HUES48 (cell line): ENCODE results near the gene TTC28.

Experiments used
- H3K27ac ChIP-seq: one replicate; pipeline ENCODE4 v1.7.0; 2013; ENCODE audit warnings: low read depth, low read length, inconsistent platforms
- H3K27me3 ChIP-seq: 2 replicates; pipeline ENCODE4 v1.6.1; 2013; ENCODE audit warnings: mild to moderate bottlenecking, low read length; ENCODE audit not compliant: control insufficient read depth, insufficient read depth
- H3K36me3 ChIP-seq: 2 replicates; pipeline ENCODE4 v1.6.1; 2013; ENCODE audit warnings: low read length; ENCODE audit not compliant: control insufficient read depth, insufficient read depth
- H3K4me1 ChIP-seq: 2 replicates; pipeline ENCODE4 v1.6.1; 2013; ENCODE audit warnings: mild to moderate bottlenecking, low read length; ENCODE audit not compliant: control insufficient read depth, insufficient read depth
- H3K4me3 ChIP-seq: 2 replicates; pipeline ENCODE4 v1.5.1; 2013; ENCODE audit warnings: mild to moderate bottlenecking, low read depth, low read length
- H3K9ac ChIP-seq: 2 replicates; pipeline ENCODE4 v1.6.1; 2013; ENCODE audit warnings: mild to moderate bottlenecking, low read depth, low read length, moderate library complexity
- H3K9me3 ChIP-seq: 2 replicates; pipeline ENCODE4 v1.6.1; 2013; ENCODE audit warnings: low read length; ENCODE audit not compliant: control insufficient read depth, insufficient read depth

TTC28 gene

GRCh38 chr22:28058036-28058435, 621.6 kb downstream of the TTC28 start:
- H3K4me3 ChIP-seq = no peak overlapping the region
- H3K4me1 ChIP-seq = no peaks in the 10 kb centered on the region
- H3K36me3 ChIP-seq = no peaks in the 10 kb centered on the region
- H3K27me3 ChIP-seq = no peaks in the 10 kb centered on the region
- no peak overlapping the region for H3K27ac ChIP-seq
- H3K9me3 ChIP-seq = no peaks in the 10 kb centered on the region
- H3K9ac ChIP-seq = no peak overlapping the region

- Histone ChIP-seq H3K4me3 (no peak overlapping the region), H3K27ac (no peak overlapping the region), H3K27me3 (no peaks in the 10 kb centered on the region), H3K9ac (no peak overlapping the region), H3K4me1 (peaks cover 10% of the 10 kb centered on the region), H3K9me3 (no peaks in the 10 kb centered on the region), H3K36me3 (no peaks in the 10 kb centered on the region)
Observed at GRCh38 chr22:28054819-28055208, 624.8 kb downstream of the TTC28 start.

GRCh38 chr22:28053896-28054818, 625.5 kb downstream of the TTC28 start:
- Histone ChIP-seq H3K4me3 (no peak overlapping the region), H3K27ac (no peak overlapping the region), H3K4me1 (peaks cover 10% of the 10 kb centered on the region), H3K27me3 (no peaks in the 10 kb centered on the region), H3K9ac (no peak overlapping the region), H3K9me3 (no peaks in the 10 kb centered on the region), H3K36me3 (no peaks in the 10 kb centered on the region)

GRCh38 chr22:28052825-28053269, 626.8 kb downstream of the TTC28 start:
- Histone ChIP-seq H3K9me3 (no peaks in the 10 kb centered on the region), H3K4me1 (peaks cover 10% of the 10 kb centered on the region), H3K27me3 (no peaks in the 10 kb centered on the region), H3K9ac (no peak overlapping the region), H3K36me3 (no peaks in the 10 kb centered on the region), H3K4me3 (no peak overlapping the region), H3K27ac (no peak overlapping the region)

GRCh38 chr22:28051787-28052356, 627.8 kb downstream of the TTC28 start:
- H3K27ac ChIP-seq = no peak overlapping the region
- no peak overlapping the region for H3K9ac ChIP-seq
- H3K36me3 ChIP-seq = no peaks in the 10 kb centered on the region
- peaks cover 10% of the 10 kb centered on the region for H3K4me1 ChIP-seq
- no peaks in the 10 kb centered on the region for H3K9me3 ChIP-seq
- no peak overlapping the region for H3K4me3 ChIP-seq
- no peaks in the 10 kb centered on the region for H3K27me3 ChIP-seq

- no peaks in the 10 kb centered on the region for H3K9me3 ChIP-seq
- H3K27ac ChIP-seq = no peak overlapping the region
- H3K27me3 ChIP-seq = no peaks in the 10 kb centered on the region
- H3K4me1 ChIP-seq = peaks cover 10% of the 10 kb centered on the region
- no peak overlapping the region for H3K9ac ChIP-seq
- no peak overlapping the region for H3K4me3 ChIP-seq
- H3K36me3 ChIP-seq = no peaks in the 10 kb centered on the region
Observed at GRCh38 chr22:28051091-28051786, 628.4 kb downstream of the TTC28 start.

GRCh38 chr22:28048529-28048928, 631.1 kb downstream of the TTC28 start:
- no peaks in the 10 kb centered on the region for H3K9me3 ChIP-seq
- peaks cover 10% of the 10 kb centered on the region for H3K4me1 ChIP-seq
- H3K36me3 ChIP-seq = no peaks in the 10 kb centered on the region
- no peak overlapping the region for H3K4me3 ChIP-seq
- no peak overlapping the region; the same call in 1 of the 2 replicates for H3K9ac ChIP-seq
- H3K27me3 ChIP-seq = no peaks in the 10 kb centered on the region
- H3K27ac ChIP-seq = no peak overlapping the region

- no peaks in the 10 kb centered on the region for H3K9me3 ChIP-seq
Observed at GRCh38 chr22:28047740-28048139, 631.9 kb downstream of the TTC28 start.

GRCh38 chr22:28046100-28046499, 633.5 kb downstream of the TTC28 start:
- Histone ChIP-seq H3K4me1 (no peaks in the 10 kb centered on the region), H3K4me3 (no peak overlapping the region), H3K27me3 (no peaks in the 10 kb centered on the region), H3K9me3 (no peaks in the 10 kb centered on the region), H3K36me3 (no peaks in the 10 kb centered on the region), H3K9ac (no peak overlapping the region), H3K27ac (no peak overlapping the region)

More at GRCh38 chr22:28047740-28048139, 631.9 kb downstream of the TTC28 start:
- H3K4me3 ChIP-seq = no peak overlapping the region
- H3K36me3 ChIP-seq = no peaks in the 10 kb centered on the region
- no peak overlapping the region for H3K9ac ChIP-seq
- H3K4me1 ChIP-seq = peaks cover 8% of the 10 kb centered on the region
- no peak overlapping the region for H3K27ac ChIP-seq
- H3K27me3 ChIP-seq = no peaks in the 10 kb centered on the region

- Histone ChIP-seq H3K27me3 (no peaks in the 10 kb centered on the region), H3K36me3 (no peaks in the 10 kb centered on the region), H3K9ac (no peak overlapping the region), H3K4me1 (no peaks in the 10 kb centered on the region), H3K9me3 (no peaks in the 10 kb centered on the region), H3K27ac (no peak overlapping the region), H3K4me3 (no peak overlapping the region)
Observed at GRCh38 chr22:28044546-28045173, 635.0 kb downstream of the TTC28 start.
